ENCODE data around the gene COLGALT1.

The COLGALT1 gene

DNA sequence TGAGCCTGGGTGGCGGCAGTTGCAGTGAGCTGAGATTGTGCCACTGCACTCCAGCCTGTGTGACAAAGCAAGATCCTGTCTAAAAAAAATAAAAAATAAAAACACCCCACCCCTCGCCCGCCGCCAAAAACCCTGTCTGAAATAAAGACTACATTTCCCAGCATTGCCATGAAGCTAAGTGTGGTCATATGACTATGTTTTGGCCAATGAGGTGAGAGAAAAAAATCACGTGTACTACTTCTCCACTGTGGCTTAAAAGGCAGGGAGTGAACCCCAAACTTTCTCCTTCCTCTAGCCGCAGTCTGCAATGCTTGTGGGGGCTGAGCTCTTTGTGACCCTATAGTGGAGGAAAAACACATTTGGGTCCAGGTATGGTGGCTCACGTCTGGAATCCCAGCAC, 54.9 kb downstream of the COLGALT1 start:
- peaks cover 3% of the 10 kb centered on the region for H3K27me3 Mint-ChIP-seq
- H3K9me3 Mint-ChIP-seq = no peaks in the 10 kb centered on the region
- H3K4me3 Mint-ChIP-seq = no peak overlapping the region
- no peak overlapping the region for H3K27ac Mint-ChIP-seq
- H3K36me3 Mint-ChIP-seq (ENCODE audit: low read depth) = no peaks in the 10 kb centered on the region
- H3K4me1 Mint-ChIP-seq (ENCODE audit: low read depth) = peaks cover 8% of the 10 kb centered on the region

DNA sequence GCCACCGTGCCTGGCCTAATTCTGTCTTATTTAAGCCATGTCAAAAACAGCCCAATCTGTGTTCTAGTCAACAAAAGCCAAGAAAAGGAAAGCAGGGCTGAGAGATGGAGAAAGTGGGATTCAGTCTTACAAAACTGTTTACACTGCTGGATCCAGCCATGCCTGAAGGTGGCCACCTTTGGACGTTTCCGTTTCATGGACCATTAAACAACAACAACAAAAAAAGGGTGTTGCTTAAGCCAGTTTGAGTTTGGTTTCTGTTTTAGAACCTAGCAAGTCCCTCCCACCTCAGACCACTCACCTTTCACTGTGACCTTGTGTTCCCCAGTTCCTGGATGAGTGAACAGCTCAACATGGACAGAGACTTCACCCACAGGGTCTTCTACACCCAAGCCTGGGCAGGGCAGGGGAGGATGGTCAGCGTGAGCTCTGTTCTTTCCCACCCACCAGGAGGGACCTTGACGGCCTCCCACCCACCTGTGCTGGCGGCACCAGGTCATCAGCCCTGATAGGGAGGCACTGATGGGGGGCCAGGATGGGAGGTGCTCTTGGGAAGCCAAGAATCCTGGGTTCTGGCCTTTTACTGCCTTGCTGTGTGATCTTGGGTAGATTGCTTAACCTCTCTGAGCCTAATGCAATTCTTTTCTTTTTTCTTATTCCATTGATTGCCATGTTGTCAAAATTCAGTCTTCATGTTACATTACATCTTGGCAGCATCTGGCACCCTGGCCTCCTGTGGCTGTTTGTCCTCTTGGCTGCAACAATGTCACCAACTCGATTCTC, 56.2 kb downstream of the COLGALT1 start:
- no peaks in the 10 kb centered on the region for H3K36me3 Mint-ChIP-seq (ENCODE audit: low read depth)
- no peak overlapping the region for H3K4me3 Mint-ChIP-seq
- no peak overlapping the region for H3K27ac Mint-ChIP-seq
- H3K27me3 Mint-ChIP-seq = peaks cover 3% of the 10 kb centered on the region
- H3K9me3 Mint-ChIP-seq = no peaks in the 10 kb centered on the region
- peaks cover 4% of the 10 kb centered on the region for H3K4me1 Mint-ChIP-seq (ENCODE audit: low read depth)

GRCh38 chr19:17614476-17614875, 59.0 kb downstream of the COLGALT1 start:
- Mint-ChIP-seq H3K4me3 (no peak overlapping the region), H3K9me3 (no peaks in the 10 kb centered on the region), H3K36me3 (ENCODE audit: low read depth) (no peaks in the 10 kb centered on the region), H3K27me3 (peaks cover 16% of the 10 kb centered on the region), H3K4me1 (ENCODE audit: low read depth) (peaks cover 4% of the 10 kb centered on the region), H3K27ac (no peak overlapping the region)

GRCh38 chr19:17615889-17616685, 60.6 kb downstream of the COLGALT1 start:
- Mint-ChIP-seq H3K36me3 (ENCODE audit: low read depth) (no peaks in the 10 kb centered on the region), H3K27ac (no peak overlapping the region), H3K27me3 (peaks cover 16% of the 10 kb centered on the region), H3K4me3 (no peak overlapping the region), H3K9me3 (no peaks in the 10 kb centered on the region), H3K4me1 (ENCODE audit: low read depth) (peaks cover 4% of the 10 kb centered on the region)

GRCh38 chr19:17616686-17616960, 61.2 kb downstream of the COLGALT1 start:
- Mint-ChIP-seq H3K36me3 (ENCODE audit: low read depth) (no peaks in the 10 kb centered on the region), H3K27me3 (peaks cover 16% of the 10 kb centered on the region), H3K4me3 (no peak overlapping the region), H3K9me3 (no peaks in the 10 kb centered on the region), H3K27ac (no peak overlapping the region), H3K4me1 (ENCODE audit: low read depth) (peaks cover 4% of the 10 kb centered on the region)

DNA sequence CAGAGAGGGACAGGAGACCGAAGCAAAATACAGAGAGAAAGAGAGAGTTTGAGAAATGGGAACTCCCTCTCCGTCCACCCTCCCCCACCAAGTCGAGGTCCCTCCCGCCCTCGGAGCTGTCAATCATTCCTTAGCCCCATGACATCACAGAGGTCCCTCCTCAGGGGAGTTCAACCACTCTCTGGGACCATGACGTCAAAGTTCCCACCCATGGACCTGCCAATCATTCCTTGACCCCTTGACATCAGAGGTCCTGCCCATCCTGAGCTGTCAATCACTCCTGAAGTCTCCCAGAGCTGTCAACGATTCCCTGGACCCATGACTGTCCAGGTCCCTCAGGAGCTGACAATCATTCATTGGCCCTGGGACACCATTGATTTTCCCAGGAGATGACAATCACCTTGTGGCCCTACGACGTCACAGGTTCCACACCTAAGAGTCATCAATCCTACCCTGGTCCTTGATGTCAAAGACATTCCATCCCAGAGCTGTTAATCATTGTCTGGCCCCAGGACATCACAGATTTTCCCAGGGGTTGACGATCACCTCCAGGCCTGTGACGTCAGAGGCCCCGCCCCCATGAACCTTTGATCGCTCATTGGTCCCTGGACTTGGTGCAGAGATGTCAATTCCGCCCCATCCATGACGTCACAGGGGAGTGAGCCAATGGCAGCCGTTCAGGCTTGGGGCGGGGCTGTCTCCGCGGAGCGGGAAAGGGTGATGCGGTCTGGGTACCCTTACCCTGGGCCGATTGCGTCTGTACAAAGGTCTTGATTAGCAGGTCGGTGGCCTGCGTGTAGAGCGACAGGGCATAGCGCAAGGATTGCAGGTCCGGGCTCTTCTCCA, 61.7 kb downstream of the COLGALT1 start:
- no peak overlapping the region for H3K27ac Mint-ChIP-seq
- H3K36me3 Mint-ChIP-seq (ENCODE audit: low read depth) = no peaks in the 10 kb centered on the region
- H3K4me1 Mint-ChIP-seq (ENCODE audit: low read depth) = peaks cover 4% of the 10 kb centered on the region
- peaks cover 16% of the 10 kb centered on the region for H3K27me3 Mint-ChIP-seq
- no peaks in the 10 kb centered on the region for H3K9me3 Mint-ChIP-seq
- H3K4me3 Mint-ChIP-seq = no peak overlapping the region

GRCh38 chr19:17617807-17618192, 62.4 kb downstream of the COLGALT1 start:
- Mint-ChIP-seq H3K27me3 (peaks cover 16% of the 10 kb centered on the region), H3K27ac (peak overlapping the region; percentile 6), H3K9me3 (no peaks in the 10 kb centered on the region), H3K36me3 (ENCODE audit: low read depth) (no peaks in the 10 kb centered on the region), H3K4me1 (ENCODE audit: low read depth) (peaks cover 4% of the 10 kb centered on the region), H3K4me3 (no peak overlapping the region)

DNA sequence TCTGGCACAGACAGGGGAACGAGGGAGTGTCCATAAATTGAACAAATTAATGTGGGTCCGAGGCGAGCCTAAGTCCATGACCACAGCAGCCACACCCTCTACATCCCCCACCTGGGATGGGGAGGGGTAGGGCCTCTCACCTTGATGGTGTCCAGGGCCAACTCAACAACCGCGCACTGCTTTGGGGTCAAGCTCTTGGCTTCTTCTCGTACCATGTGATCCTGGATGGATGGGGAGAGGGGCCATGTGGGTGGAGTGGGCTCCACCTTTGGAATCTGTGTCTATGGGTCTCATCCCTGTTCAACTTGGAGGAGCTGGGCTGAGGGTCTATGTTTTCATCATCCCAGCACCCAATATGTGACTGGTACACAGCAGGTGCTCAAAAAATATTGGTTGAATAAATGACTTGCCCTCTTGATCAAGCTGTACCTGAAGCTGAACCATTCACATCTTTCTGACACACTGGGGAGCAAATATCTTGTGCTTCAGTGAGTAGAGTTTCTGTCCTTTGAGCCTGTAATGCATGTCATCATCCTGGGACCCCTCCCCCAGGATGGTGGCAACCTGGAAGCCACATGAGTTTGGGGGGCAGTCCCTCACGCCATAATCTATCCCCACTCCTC, 62.9 kb downstream of the COLGALT1 start:
- peaks cover 4% of the 10 kb centered on the region for H3K4me1 Mint-ChIP-seq (ENCODE audit: low read depth)
- no peaks in the 10 kb centered on the region for H3K9me3 Mint-ChIP-seq
- no peak overlapping the region for H3K4me3 Mint-ChIP-seq
- no peaks in the 10 kb centered on the region for H3K36me3 Mint-ChIP-seq (ENCODE audit: low read depth)
- H3K27me3 Mint-ChIP-seq = peaks cover 15% of the 10 kb centered on the region
- H3K27ac Mint-ChIP-seq = no peak overlapping the region

- no peaks in the 10 kb centered on the region for H3K9me3 Mint-ChIP-seq
- no peak overlapping the region for H3K27ac Mint-ChIP-seq
- no peak overlapping the region for H3K4me3 Mint-ChIP-seq
- H3K36me3 Mint-ChIP-seq (ENCODE audit: low read depth) = no peaks in the 10 kb centered on the region
- H3K4me1 Mint-ChIP-seq (ENCODE audit: low read depth) = peaks cover 4% of the 10 kb centered on the region
- H3K27me3 Mint-ChIP-seq = peaks cover 14% of the 10 kb centered on the region
Observed at GRCh38 chr19:17618936-17619335, 63.5 kb downstream of the COLGALT1 start.

GRCh38 chr19:17620696-17621095, 65.2 kb downstream of the COLGALT1 start:
- no peak overlapping the region for H3K4me3 Mint-ChIP-seq
- H3K36me3 Mint-ChIP-seq (ENCODE audit: low read depth) = no peaks in the 10 kb centered on the region
- no peak overlapping the region for H3K27ac Mint-ChIP-seq
- H3K9me3 Mint-ChIP-seq = no peaks in the 10 kb centered on the region
- peaks cover 4% of the 10 kb centered on the region for H3K4me1 Mint-ChIP-seq (ENCODE audit: low read depth)
- H3K27me3 Mint-ChIP-seq = peaks cover 18% of the 10 kb centered on the region

DNA sequence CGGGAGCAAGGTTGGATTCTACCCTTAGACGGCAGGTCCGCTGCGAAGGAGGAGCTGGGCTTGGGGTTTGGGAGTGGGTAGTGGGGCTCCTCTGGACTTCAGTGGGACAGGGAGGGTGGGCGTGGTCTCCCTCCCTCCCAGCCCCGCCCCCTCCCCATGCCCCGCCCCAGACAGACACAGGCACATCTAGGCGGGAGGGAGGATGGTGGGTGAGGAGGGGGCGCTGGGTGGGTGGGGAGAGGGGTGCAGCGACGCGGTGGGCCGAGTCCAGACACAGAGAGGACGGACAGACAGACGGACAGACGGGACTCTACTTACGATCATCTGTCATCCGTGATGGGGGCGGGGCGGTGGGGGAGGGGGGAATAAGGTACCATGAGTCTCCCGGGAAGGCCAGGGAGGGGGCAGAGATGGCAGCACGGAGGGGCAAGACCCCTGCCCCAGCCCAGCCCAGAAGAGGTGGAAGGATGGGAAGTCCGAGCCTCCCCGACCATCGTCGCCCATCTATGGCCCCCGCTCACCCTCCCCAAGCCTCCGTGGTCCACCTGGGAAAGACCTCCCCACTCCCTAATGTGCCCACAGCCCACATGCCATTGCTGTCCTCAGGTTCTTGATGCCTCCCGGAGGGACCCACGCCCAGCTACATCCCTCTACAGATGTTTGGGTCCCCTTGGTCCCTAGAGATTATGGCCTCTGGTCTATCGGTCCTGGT, 67.9 kb downstream of the COLGALT1 start:
- H3K27ac Mint-ChIP-seq = no peak overlapping the region
- H3K9me3 Mint-ChIP-seq = no peaks in the 10 kb centered on the region
- H3K4me3 Mint-ChIP-seq = no peak overlapping the region
- H3K4me1 Mint-ChIP-seq (ENCODE audit: low read depth) = no peaks in the 10 kb centered on the region
- H3K36me3 Mint-ChIP-seq (ENCODE audit: low read depth) = no peaks in the 10 kb centered on the region
- H3K27me3 Mint-ChIP-seq = peaks cover 13% of the 10 kb centered on the region

DNA sequence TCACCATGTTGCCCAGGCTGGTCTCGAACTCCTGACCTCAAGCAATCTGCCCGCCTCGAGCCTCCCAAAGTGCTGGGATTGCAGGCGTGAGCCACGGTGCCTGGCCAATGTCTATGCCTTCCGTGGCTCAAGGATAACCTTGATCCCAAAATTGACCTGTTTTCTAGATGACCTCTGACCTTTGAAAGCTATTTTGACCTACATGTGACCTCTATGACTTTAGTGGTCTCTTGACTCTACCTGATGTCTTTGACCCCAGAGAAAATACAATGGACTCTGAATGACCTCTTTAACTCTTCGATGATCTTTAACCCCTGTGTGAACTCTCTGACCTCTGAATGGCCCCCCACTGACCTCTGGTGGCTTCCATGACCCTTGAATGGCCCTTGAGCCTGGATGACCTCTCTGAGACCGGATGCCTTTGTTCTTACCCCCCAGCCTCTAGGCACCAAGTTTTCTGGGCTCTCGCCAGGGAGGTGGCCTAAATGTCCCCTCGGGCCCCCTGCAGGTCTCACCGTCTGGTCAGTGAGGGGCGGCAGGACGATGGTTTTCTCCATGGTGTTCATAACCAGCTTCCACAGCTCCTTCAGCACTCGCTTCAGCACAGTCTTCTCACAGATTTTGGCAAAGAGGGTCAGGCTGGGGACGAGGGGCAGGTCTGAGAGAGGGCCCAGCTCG, 69.0 kb downstream of the COLGALT1 start:
- Mint-ChIP-seq H3K4me1 (ENCODE audit: low read depth) (no peaks in the 10 kb centered on the region), H3K36me3 (ENCODE audit: low read depth) (no peaks in the 10 kb centered on the region), H3K27ac (no peak overlapping the region), H3K27me3 (peaks cover 13% of the 10 kb centered on the region), H3K9me3 (no peaks in the 10 kb centered on the region), H3K4me3 (no peak overlapping the region)

DNA sequence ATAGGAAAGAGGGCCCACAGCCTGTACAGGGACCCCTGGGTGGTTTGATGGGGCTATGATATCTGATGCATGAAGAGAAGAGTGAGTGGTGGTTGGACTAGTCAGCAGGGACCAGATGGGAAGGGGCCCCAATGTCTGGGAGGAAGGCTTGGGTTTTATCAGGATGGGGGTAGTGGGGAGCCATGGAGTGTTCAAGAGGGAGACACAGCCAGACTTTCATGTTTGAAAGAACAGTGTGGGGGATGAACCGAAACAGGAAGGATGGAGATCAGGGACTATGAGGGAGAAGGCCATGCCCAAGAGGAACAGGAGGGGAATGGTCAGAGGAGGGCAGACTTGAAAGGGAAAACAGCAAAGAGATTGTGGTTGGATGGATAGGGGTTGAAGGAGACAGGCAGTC, 69.6 kb downstream of the COLGALT1 start:
- H3K4me1 Mint-ChIP-seq (ENCODE audit: low read depth) = no peaks in the 10 kb centered on the region
- no peak overlapping the region for H3K27ac Mint-ChIP-seq
- H3K4me3 Mint-ChIP-seq = no peak overlapping the region
- no peaks in the 10 kb centered on the region for H3K36me3 Mint-ChIP-seq (ENCODE audit: low read depth)
- peaks cover 13% of the 10 kb centered on the region for H3K27me3 Mint-ChIP-seq
- H3K9me3 Mint-ChIP-seq = no peaks in the 10 kb centered on the region

GRCh38 chr19:17625980-17626379, 70.5 kb downstream of the COLGALT1 start:
- Mint-ChIP-seq H3K27ac (no peak overlapping the region), H3K36me3 (ENCODE audit: low read depth) (no peaks in the 10 kb centered on the region), H3K9me3 (no peaks in the 10 kb centered on the region), H3K4me3 (no peak overlapping the region), H3K27me3 (peaks cover 13% of the 10 kb centered on the region), H3K4me1 (ENCODE audit: low read depth) (no peaks in the 10 kb centered on the region)

Measured in stimulated activated naive CD8-positive, alpha-beta T cell treated with anti-CD3 and anti-CD28 coated beads, Interleukin-15, Interleukin-2, amounts not matched to agents 100 ng/mL and 50 ng/mL, for 24 hours (primary cell).